HG03354 (cell line): ENCODE measurements around the gene PPM1K.
A peak's percentile ranks its signal among the peaks of the same experiment; 100 is the strongest.

Experiments used
- ATAC-seq: cut with Tn5 transposase; IDR thresholded peaks from one replicate; pipeline ENCODE4 v1.9.1; 2021; ENCODE audit warnings: mild to moderate bottlenecking; ENCODE audit not compliant: unreplicated experiment, poor library complexity, severe bottlenecking

The PPM1K gene

GRCh38 chr4:88225232-88226105 is 58.9 kb downstream of the PPM1K start:
- no peak for ATAC-seq

- no peak for ATAC-seq
Observed at GRCh38 chr4:88223516-88223915, 60.8 kb downstream of the PPM1K start.

- ATAC-seq: peak; percentile 84
Observed at GRCh38 chr4:88219099-88219498, 65.3 kb downstream of the PPM1K start.

- no peak for ATAC-seq
Observed at GRCh38 chr4:88217169-88217568, 67.2 kb downstream of the PPM1K start.

GRCh38 chr4:88216395-88216794 is 68.0 kb downstream of the PPM1K start:
- no peak for ATAC-seq

GRCh38 chr4:88215351-88215750 is 69.0 kb downstream of the PPM1K start:
- ATAC-seq: no peak

GRCh38 chr4:88212253-88212561 is 72.2 kb downstream of the PPM1K start:
- peak; percentile 5 for ATAC-seq

GRCh38 chr4:88211473-88212252 is 72.7 kb downstream of the PPM1K start:
- peak; percentile 71 for ATAC-seq

GRCh38 chr4:88208156-88208555 is 76.2 kb downstream of the PPM1K start:
- no peak for ATAC-seq
